Stimulated activated memory B cell treated with anti-CD40 and anti-IgM and Interleukin-4, amounts not matched to agents 10 μg/mL and 1 μg/mL and 100 μg/mL, for 72 hours (primary cell): Measurements from ENCODE around the gene RAD21L1.
"Not testable (repeated sequence)": the region's sequence is repeated elsewhere in the genome, so short reads cannot be mapped to it uniquely, and the experiment has no call there.

Experiments
- ATAC-seq: fragments of 150-1000 bp; cut with Tn5 transposase; 2 replicates; pipeline ENCODE4 v1.10.0; 2021
- H3K27ac Mint-ChIP-seq: one replicate; pipeline ENCODE4 v1.8.0; 2022; ENCODE audit warnings: mild to moderate bottlenecking, mixed read lengths
- H3K27me3 Mint-ChIP-seq: one replicate; pipeline ENCODE4 v1.8.0; 2022; ENCODE audit warnings: mixed read lengths
- H3K36me3 Mint-ChIP-seq: one replicate; pipeline ENCODE4 v1.8.0; 2022; ENCODE audit warnings: mixed read lengths
- H3K4me1 Mint-ChIP-seq: one replicate; pipeline ENCODE4 v1.8.0; 2022; ENCODE audit warnings: mixed read lengths
- H3K4me3 Mint-ChIP-seq: one replicate; pipeline ENCODE4 v1.8.0; 2022; ENCODE audit warnings: mild to moderate bottlenecking, moderate library complexity, mixed read lengths
- H3K9me3 Mint-ChIP-seq: one replicate; pipeline ENCODE4 v1.8.0; 2022; ENCODE audit warnings: mixed read lengths

The RAD21L1 gene

GRCh38 chr20:1241456-1241855, 15.6 kb downstream of the RAD21L1 start:
- Mint-ChIP-seq H3K27ac (no peak overlapping the region), H3K27me3 (peaks cover 30% of the 10 kb centered on the region), H3K4me3 (no peak overlapping the region), H3K9me3 (no peaks in the 10 kb centered on the region), H3K4me1 (no peaks in the 10 kb centered on the region), H3K36me3 (no peaks in the 10 kb centered on the region)
- no peak for ATAC-seq

GRCh38 chr20:1242099-1242498, 16.3 kb downstream of the RAD21L1 start:
- Mint-ChIP-seq H3K9me3 (no peaks in the 10 kb centered on the region), H3K4me1 (no peaks in the 10 kb centered on the region), H3K27me3 (peaks cover 29% of the 10 kb centered on the region), H3K4me3 (no peak overlapping the region), H3K27ac (no peak overlapping the region), H3K36me3 (no peaks in the 10 kb centered on the region)
- no peak for ATAC-seq

- no peak for ATAC-seq
- Mint-ChIP-seq H3K4me1 (no peaks in the 10 kb centered on the region), H3K9me3 (no peaks in the 10 kb centered on the region), H3K4me3 (no peak overlapping the region), H3K36me3 (no peaks in the 10 kb centered on the region), H3K27me3 (peaks cover 29% of the 10 kb centered on the region), H3K27ac (no peak overlapping the region)
Observed at GRCh38 chr20:1242530-1242929, 16.7 kb downstream of the RAD21L1 start.

- Mint-ChIP-seq H3K9me3 (no peaks in the 10 kb centered on the region), H3K4me1 (no peaks in the 10 kb centered on the region), H3K36me3 (no peaks in the 10 kb centered on the region), H3K27me3 (peaks cover 25% of the 10 kb centered on the region), H3K27ac (no peak overlapping the region), H3K4me3 (no peak overlapping the region)
- ATAC-seq, result no peak
Observed at GRCh38 chr20:1245578-1245977, 19.7 kb downstream of the RAD21L1 start.

- no peak overlapping the region for H3K27ac Mint-ChIP-seq
- ATAC-seq, result no peak
- H3K4me1 Mint-ChIP-seq, result no peaks in the 10 kb centered on the region
- H3K9me3 Mint-ChIP-seq, result peaks cover 4% of the 10 kb centered on the region
- peaks cover 3% of the 10 kb centered on the region for H3K27me3 Mint-ChIP-seq
- no peak overlapping the region for H3K4me3 Mint-ChIP-seq
- H3K36me3 Mint-ChIP-seq, result no peaks in the 10 kb centered on the region
Observed at GRCh38 chr20:1247689-1248088, 21.8 kb downstream of the RAD21L1 start.

GRCh38 chr20:1250282-1250681, 24.4 kb downstream of the RAD21L1 start:
- not testable (repeated sequence) for ATAC-seq, H3K27me3 Mint-ChIP-seq, H3K36me3 Mint-ChIP-seq, H3K27ac Mint-ChIP-seq, H3K4me1 Mint-ChIP-seq, H3K4me3 Mint-ChIP-seq, H3K9me3 Mint-ChIP-seq

GRCh38 chr20:1252416-1252815, 26.6 kb downstream of the RAD21L1 start:
- H3K4me3 Mint-ChIP-seq, result no peak overlapping the region
- no peak overlapping the region for H3K27ac Mint-ChIP-seq
- no peaks in the 10 kb centered on the region for H3K4me1 Mint-ChIP-seq

GRCh38 chr20:1254254-1254653, 28.4 kb downstream of the RAD21L1 start:
- no peaks in the 10 kb centered on the region for H3K36me3 Mint-ChIP-seq
- H3K4me3 Mint-ChIP-seq, result no peak overlapping the region
- H3K4me1 Mint-ChIP-seq, result no peaks in the 10 kb centered on the region
- no peak overlapping the region for H3K27ac Mint-ChIP-seq
- peaks cover 9% of the 10 kb centered on the region for H3K27me3 Mint-ChIP-seq
- H3K9me3 Mint-ChIP-seq, result peaks cover 4% of the 10 kb centered on the region
- ATAC-seq, result no peak

More at GRCh38 chr20:1252416-1252815, 26.6 kb downstream of the RAD21L1 start:
- Mint-ChIP-seq H3K9me3 (peaks cover 4% of the 10 kb centered on the region), H3K36me3 (no peaks in the 10 kb centered on the region), H3K27me3 (peaks cover 9% of the 10 kb centered on the region)
- ATAC-seq, result no peak

- H3K36me3 Mint-ChIP-seq, result no peaks in the 10 kb centered on the region
- peaks cover 4% of the 10 kb centered on the region for H3K9me3 Mint-ChIP-seq
- peaks cover 9% of the 10 kb centered on the region for H3K27me3 Mint-ChIP-seq
- no peak overlapping the region for H3K27ac Mint-ChIP-seq
- H3K4me3 Mint-ChIP-seq, result no peak overlapping the region
- no peak for ATAC-seq
- no peaks in the 10 kb centered on the region for H3K4me1 Mint-ChIP-seq
Observed at GRCh38 chr20:1255675-1256074, 29.8 kb downstream of the RAD21L1 start.

GRCh38 chr20:1263853-1264252, 38.0 kb downstream of the RAD21L1 start:
- Mint-ChIP-seq H3K4me1 (peaks cover 18% of the 10 kb centered on the region), H3K27me3 (no peaks in the 10 kb centered on the region), H3K4me3 (no peak overlapping the region), H3K9me3 (no peaks in the 10 kb centered on the region), H3K36me3 (no peaks in the 10 kb centered on the region), H3K27ac (no peak overlapping the region)
- ATAC-seq, result no peak

- H3K27me3 Mint-ChIP-seq, result no peaks in the 10 kb centered on the region
- H3K36me3 Mint-ChIP-seq, result no peaks in the 10 kb centered on the region
- peaks cover 18% of the 10 kb centered on the region for H3K4me1 Mint-ChIP-seq
Observed at GRCh38 chr20:1264727-1265126, 38.9 kb downstream of the RAD21L1 start.

GRCh38 chr20:1265226-1265915, 39.5 kb downstream of the RAD21L1 start:
- Mint-ChIP-seq H3K27me3 (no peaks in the 10 kb centered on the region), H3K4me1 (peaks cover 18% of the 10 kb centered on the region)
- no peak for ATAC-seq

More at GRCh38 chr20:1264727-1265126, 38.9 kb downstream of the RAD21L1 start:
- H3K27ac Mint-ChIP-seq, result no peak overlapping the region
- peak overlapping the region; percentile 22 for H3K4me3 Mint-ChIP-seq
- no peak for ATAC-seq
- no peaks in the 10 kb centered on the region for H3K9me3 Mint-ChIP-seq

GRCh38 chr20:1265916-1266166, 40.0 kb downstream of the RAD21L1 start:
- no peaks in the 10 kb centered on the region for H3K27me3 Mint-ChIP-seq
- H3K9me3 Mint-ChIP-seq, result no peaks in the 10 kb centered on the region
- peak overlapping the region; percentile 90 for H3K27ac Mint-ChIP-seq
- H3K4me1 Mint-ChIP-seq, result peaks cover 18% of the 10 kb centered on the region
- H3K36me3 Mint-ChIP-seq, result no peaks in the 10 kb centered on the region
- no peak for ATAC-seq
- peak overlapping the region; percentile 85 for H3K4me3 Mint-ChIP-seq

More at GRCh38 chr20:1265226-1265915, 39.5 kb downstream of the RAD21L1 start:
- H3K27ac Mint-ChIP-seq, result peak overlapping the region; percentile 90
- H3K4me3 Mint-ChIP-seq, result peak overlapping the region; percentile 85
- no peaks in the 10 kb centered on the region for H3K9me3 Mint-ChIP-seq
- no peaks in the 10 kb centered on the region for H3K36me3 Mint-ChIP-seq

- Mint-ChIP-seq H3K4me1 (peaks cover 18% of the 10 kb centered on the region), H3K27ac (peak within 1 kb of the TSS; percentile 90), H3K4me3 (peak within 1 kb of the TSS; percentile 85)
Observed at GRCh38 chr20:1266167-1266973, 40.5 kb downstream of the RAD21L1 start, which contains the start of gene SNPH. TSS of gene SNPH (plus strand) at chr20:1266294. CDS start at chr20:1296240, 29,946 bp downstream.

GRCh38 chr20:1267161-1267560, 41.3 kb downstream of the RAD21L1 start:
- no peaks in the 10 kb centered on the region for H3K36me3 Mint-ChIP-seq
- peaks cover 18% of the 10 kb centered on the region for H3K4me1 Mint-ChIP-seq
- H3K9me3 Mint-ChIP-seq, result no peaks in the 10 kb centered on the region
- H3K27me3 Mint-ChIP-seq, result no peaks in the 10 kb centered on the region
- no peak for ATAC-seq
- peak overlapping the region; percentile 21 for H3K4me3 Mint-ChIP-seq
- no peak overlapping the region for H3K27ac Mint-ChIP-seq

More at GRCh38 chr20:1266167-1266973, 40.5 kb downstream of the RAD21L1 start, which contains the start of gene SNPH:
- Mint-ChIP-seq H3K36me3 (no peaks in the 10 kb centered on the region), H3K9me3 (no peaks in the 10 kb centered on the region), H3K27me3 (no peaks in the 10 kb centered on the region)
- peak; percentile 94 for ATAC-seq
